Tibial nerve (tissue), 4 donors: Measurements from ENCODE around the gene MLPH. TPM values are rescaled to one million over a fixed set of nuclear protein-coding genes. Genes with fewer than 3 reads are reported as not detected.

Experiments
- DNase-seq, 2 donors: peaks; one replicate each; pipeline ENCODE4 v3.0.0-alpha.2; 2019; ENCODE audit warnings: low spot score in 2 of 2
- H3K27ac ChIP-seq, 4 donors: fragments of 200-600 bp; sonication (generic) in 3 of 4; one replicate each; pipeline ENCODE4 v1.5.1; 2017 to 2019; ENCODE audit warnings: mild to moderate bottlenecking in 1 of 4
- H3K27me3 ChIP-seq, 2 donors: fragments of 200-600 bp; sonication (generic) in 1 of 2; one replicate each; pipeline versions ENCODE4 v1.5.1 to v1.6.0; 2017 to 2019
- H3K36me3 ChIP-seq, 3 donors: fragments of 200-600 bp; sonication (generic); one replicate each; pipeline ENCODE4 v1.5.1; 2018 to 2019
- H3K4me1 ChIP-seq, 4 donors: fragments of 200-600 bp; sonication (generic) in 3 of 4; one replicate each; pipeline ENCODE4 v1.5.1; 2017 to 2019
- H3K4me3 ChIP-seq, 4 donors: fragments of 200-600 bp; sonication (generic) in 3 of 4; one replicate each; pipeline ENCODE4 v1.5.1; 2017 to 2019; ENCODE audit warnings: mild to moderate bottlenecking in 1 of 4, moderate library complexity in 1 of 4
- H3K9me3 ChIP-seq, 4 donors: fragments of 200-600 bp; sonication (generic) in 3 of 4; one replicate each; pipeline ENCODE4 v1.5.1; 2017 to 2019
- CTCF ChIP-seq, 5 experiments: fragments of 200-600 bp in 3 of 5; fragments of 450-650 bp in 2 of 5; sonication (generic) in 3 of 5; IDR thresholded peaks; one replicate each; pipeline ENCODE4 v1.5.1; 2016 to 2019; ENCODE audit warnings: antibody characterized with exemption in 5 of 5, mild to moderate bottlenecking in 3 of 5, moderate library complexity in 2 of 5
- EP300 ChIP-seq, 2 donors: sonication (generic); formaldehyde crosslinking; IDR thresholded peaks; one replicate each; pipeline ENCODE4 v1.6.1; 2017; ENCODE audit warnings: antibody characterized with exemption in 2 of 2, mild to moderate bottlenecking in 1 of 2
- POLR2A ChIP-seq, 2 donors: fragments of 450-650 bp; IDR thresholded peaks; one replicate each; pipeline ENCODE4 v1.6.1; 2017; ENCODE audit warnings: antibody characterized with exemption in 2 of 2, mild to moderate bottlenecking in 2 of 2, moderate library complexity in 2 of 2
- WGBS, 2 donors: methylation state at CpG; one replicate each; pipeline ENCODE4 v1.1.5; 2018; 5-methylcytosine and 5-hydroxymethylcytosine counted together
- total RNA-seq, 4 donors: library from RNA; depleted of rRNA; stranded (reverse); fragments of >200 nt; gene quantifications; one replicate each; pipeline ENCODE4 v1.1.0, GENCODE V29; 2016

MLPH gene
- total RNA-seq, 4 donors from 2014 or later: 41.4 to 108 (median 62.1) TPM

- H3K4me1 ChIP-seq: peaks cover 0 to 17% (median 5%) of the 10 kb centered on the region in 4 donors
- no peaks in the 10 kb centered on the region for H3K9me3 ChIP-seq
- no peak overlapping the region for H3K4me3 ChIP-seq
- 66 to 93% methylated on average over 4 of the region's 4 CpGs for WGBS, 2 donors
- H3K36me3 ChIP-seq: no peaks in the 10 kb centered on the region
- DNase-seq: no peak
- H3K27me3 ChIP-seq: no peaks in the 10 kb centered on the region
- no peak for TF ChIP-seq EP300 (IDR thresholded peaks at IDR 0.05)
- TF ChIP-seq CTCF (IDR thresholded peaks at IDR 0.05): no peak
- no peak for TF ChIP-seq POLR2A (IDR thresholded peaks at IDR 0.05)
- H3K27ac ChIP-seq: no peak overlapping the region
Measured at GRCh38 chr2:237517163-237517562, 30.1 kb downstream of the MLPH start.

GRCh38 chr2:237517990-237518389 lies 30.9 kb downstream of the MLPH start:
- H3K27me3 ChIP-seq: no peaks in the 10 kb centered on the region
- no peaks in the 10 kb centered on the region for H3K9me3 ChIP-seq
- WGBS, 2 donors: 89 to 90% methylated on average over 1 of the region's 1 CpG
- no peak for DNase-seq
- no peak overlapping the region for H3K27ac ChIP-seq
- peaks cover 0 to 9% (median 4%) of the 10 kb centered on the region in 4 donors for H3K4me1 ChIP-seq
- H3K36me3 ChIP-seq: no peaks in the 10 kb centered on the region
- H3K4me3 ChIP-seq: no peak overlapping the region
- no peak for TF ChIP-seq POLR2A (IDR thresholded peaks at IDR 0.05)
- no peak for TF ChIP-seq CTCF (IDR thresholded peaks at IDR 0.05)
- no peak for TF ChIP-seq EP300 (IDR thresholded peaks at IDR 0.05)

- H3K4me1 ChIP-seq: no peaks in the 10 kb centered on the region
- WGBS, 2 donors: 74 to 84% methylated on average over 13 of the region's 14 CpGs
- no peak for TF ChIP-seq POLR2A (IDR thresholded peaks at IDR 0.05)
- TF ChIP-seq EP300 (IDR thresholded peaks at IDR 0.05): no peak
- TF ChIP-seq CTCF (IDR thresholded peaks at IDR 0.05): no peak
- no peak overlapping the region for H3K27ac ChIP-seq
- no peaks in the 10 kb centered on the region for H3K9me3 ChIP-seq
- peaks cover 0 to 3% (median 0%) of the 10 kb centered on the region in 3 donors for H3K36me3 ChIP-seq
- H3K27me3 ChIP-seq: no peaks in the 10 kb centered on the region
- DNase-seq: no peak
- H3K4me3 ChIP-seq: no peak overlapping the region
Measured at GRCh38 chr2:237519506-237520245, 32.6 kb downstream of the MLPH start.

GRCh38 chr2:237520290-237520689 lies 33.2 kb downstream of the MLPH start:
- Histone ChIP-seq H3K36me3 (peaks cover 0 to 7% (median 0%) of the 10 kb centered on the region in 3 donors), H3K4me1 (no peaks in the 10 kb centered on the region), H3K27ac (no peak overlapping the region), H3K27me3 (no peaks in the 10 kb centered on the region), H3K9me3 (no peaks in the 10 kb centered on the region), H3K4me3 (no peak overlapping the region)
- 91 to 95% methylated on average over 6 of the region's 6 CpGs for WGBS, 2 donors
- TF ChIP-seq POLR2A (IDR thresholded peaks at IDR 0.05) (no peak), CTCF (IDR thresholded peaks at IDR 0.05) (no peak)
- DNase-seq: no peak

- Histone ChIP-seq H3K4me3 (no peak overlapping the region), H3K36me3 (peaks cover 0 to 14% (median 0%) of the 10 kb centered on the region in 3 donors), H3K27me3 (no peaks in the 10 kb centered on the region), H3K27ac (no peak overlapping the region), H3K4me1 (no peaks in the 10 kb centered on the region), H3K9me3 (no peaks in the 10 kb centered on the region)
- no peak for DNase-seq
- no peak for TF ChIP-seq EP300 (IDR thresholded peaks at IDR 0.05)
- no peak for TF ChIP-seq POLR2A (IDR thresholded peaks at IDR 0.05)
- no peak for TF ChIP-seq CTCF (IDR thresholded peaks at IDR 0.05)
- 53 to 60% methylated on average over 5 to 6 of the region's 6 CpGs for WGBS, 2 donors
Measured at GRCh38 chr2:237524631-237525030, 37.6 kb downstream of the MLPH start.
